PC-3 (cell line): ENCODE data around the gene VASH1. TPM values are rescaled to one million over a fixed set of nuclear protein-coding genes. Genes with fewer than 3 reads are reported as not detected.
"Not testable (repeated sequence)": the region's sequence is repeated elsewhere in the genome, so short reads cannot be mapped to it uniquely, and the experiment has no call there.

Source experiments
- ATAC-seq: fragments of 200-7000 bp; cut with Tn5 transposase; 2 replicates; pipeline ENCODE4 v1.9.1; 2020; ENCODE audit warnings: mild to moderate bottlenecking, moderate library complexity
- BruUV-seq: library from RNA; stranded (reverse); fragments of 400-500 nt; replicated peaks from 2 replicates; lab custom pipeline; 2021; lab: Mats Ljungman, UMichigan
- CTCF ChIA-PET: fragments of 300-600 bp; sonication (Branson Sonifier 250); formaldehyde crosslinking; loops from one replicate; lab custom pipeline; 2022; ENCODE audit warnings: antibody characterized with exemption; lab: Charles Lee
- POLR2A ChIA-PET: fragments of 300-600 bp; sonication (Branson Sonifier 250); formaldehyde crosslinking; loops from one replicate; lab custom pipeline; 2022; ENCODE audit warnings: antibody characterized with exemption; ENCODE audit not compliant: unreplicated experiment; lab: Charles Lee
- DNase-seq: peaks from one replicate; pipeline ENCODE4 v3.0.0-alpha.2; 2015
- H2AFZ ChIP-seq: fragments of 300-600 bp; sonication (generic); 2 replicates; pipeline ENCODE4 v1.6.0; 2016; ENCODE audit warnings: antibody characterized with exemption, low read length
- H3F3A ChIP-seq: fragments of 300-600 bp; sonication (generic); one replicate; pipeline ENCODE4 v1.6.0; 2017; ENCODE audit warnings: antibody characterized with exemption, low read length, control low read depth, mild to moderate bottlenecking; ENCODE audit not compliant: unreplicated experiment
- H3K27ac ChIP-seq: fragments of 300-600 bp; sonication (generic); 2 replicates; pipeline ENCODE4 v1.5.1; 2016; ENCODE audit warnings: mild to moderate bottlenecking, low read length
- H3K27me3 ChIP-seq: fragments of 300-600 bp; sonication (generic); 2 replicates; pipeline ENCODE4 v1.6.1; 2016; ENCODE audit warnings: low read length, mixed read lengths
- H3K36me3 ChIP-seq: fragments of 300-600 bp; sonication (generic); 2 replicates; pipeline ENCODE4 v1.6.1; 2016; ENCODE audit warnings: low read depth, mixed run types, low read length, mixed read lengths
- H3K4me1 ChIP-seq: fragments of 300-600 bp; sonication (generic); 2 replicates; pipeline ENCODE4 v1.5.1; 2016; ENCODE audit warnings: low read length; ENCODE audit not compliant: insufficient read depth
- H3K4me2 ChIP-seq: fragments of 300-600 bp; sonication (generic); 2 replicates; pipeline ENCODE4 v1.6.0; 2016; ENCODE audit warnings: low read length
- H3K4me3 ChIP-seq: fragments of 300-600 bp; sonication (generic); 2 replicates; pipeline ENCODE4 v1.5.1; 2016; ENCODE audit warnings: mild to moderate bottlenecking, low read length, mixed read lengths
- H3K79me2 ChIP-seq: fragments of 300-600 bp; sonication (generic); 2 replicates; pipeline ENCODE4 v1.6.1; 2017; ENCODE audit warnings: low read length, mixed read lengths
- H3K9ac ChIP-seq: fragments of 300-600 bp; sonication (generic); 2 replicates; pipeline ENCODE4 v1.6.0; 2016; ENCODE audit warnings: mild to moderate bottlenecking, low read length
- H3K9me2 ChIP-seq: fragments of 300-600 bp; sonication (generic); replicated peaks from 2 replicates; pipeline ENCODE4 v1.6.1; 2016; ENCODE audit warnings: mixed run types, low read length, mixed read lengths
- H3K9me3 ChIP-seq: fragments of 300-600 bp; sonication (generic); 2 replicates; pipeline ENCODE4 v1.6.1; 2016; ENCODE audit warnings: low read length, mixed read lengths
- H4K20me1 ChIP-seq: fragments of 300-600 bp; sonication (generic); 2 replicates; pipeline ENCODE4 v1.6.1; 2016; ENCODE audit warnings: low read length, mixed read lengths
- EZH2 ChIP-seq: fragments of 300-600 bp; sonication (generic); IDR thresholded peaks from one replicate; pipeline ENCODE4 v1.6.1; 2017; ENCODE audit warnings: antibody characterized with exemption, mild to moderate bottlenecking, low read length; ENCODE audit not compliant: unreplicated experiment
- EZH2phosphoT487 ChIP-seq: fragments of 300-600 bp; sonication (generic); IDR thresholded peaks from 2 replicates; pipeline ENCODE4 v1.6.1; 2018; ENCODE audit warnings: mild to moderate bottlenecking, antibody characterized with exemption, low read length, borderline replicate concordance
- intact Hi-C: fragments of 100-400 bp; cut with micrococcal nuclease; formaldehyde crosslinking; loops from 2 replicates; pipeline ENCODE4 v1.9.0; 2023
- total RNA-seq: library from RNA; depleted of rRNA; stranded (reverse); fragments of >200 nt; gene quantifications from 2 replicates; pipeline ENCODE4 v1.2.3, GENCODE V29; 2014
- TF ChIP-seq, protein P1 (sequence below): fragments of 300-600 bp; sonication (generic); conservative IDR thresholded peaks from 2 replicates; pipeline ENCODE4 v1.5.1; 2017; ENCODE audit warnings: antibody characterized with exemption, low read depth, mild to moderate bottlenecking, low read length

Gene VASH1
- total RNA-seq, 1 experiment from 2014 or later, result 1.8 TPM

GRCh38 chr14:76727901-76728300, 33.4 kb upstream of the VASH1 start:
- no peaks in the 10 kb centered on the region for H3K9me3 ChIP-seq
- no peaks in the 10 kb centered on the region for H3K9me2 ChIP-seq
- TF ChIP-seq EZH2 (no peak), EZH2phosphoT487 (no peak)
- TF ChIP-seq, protein P1, sequence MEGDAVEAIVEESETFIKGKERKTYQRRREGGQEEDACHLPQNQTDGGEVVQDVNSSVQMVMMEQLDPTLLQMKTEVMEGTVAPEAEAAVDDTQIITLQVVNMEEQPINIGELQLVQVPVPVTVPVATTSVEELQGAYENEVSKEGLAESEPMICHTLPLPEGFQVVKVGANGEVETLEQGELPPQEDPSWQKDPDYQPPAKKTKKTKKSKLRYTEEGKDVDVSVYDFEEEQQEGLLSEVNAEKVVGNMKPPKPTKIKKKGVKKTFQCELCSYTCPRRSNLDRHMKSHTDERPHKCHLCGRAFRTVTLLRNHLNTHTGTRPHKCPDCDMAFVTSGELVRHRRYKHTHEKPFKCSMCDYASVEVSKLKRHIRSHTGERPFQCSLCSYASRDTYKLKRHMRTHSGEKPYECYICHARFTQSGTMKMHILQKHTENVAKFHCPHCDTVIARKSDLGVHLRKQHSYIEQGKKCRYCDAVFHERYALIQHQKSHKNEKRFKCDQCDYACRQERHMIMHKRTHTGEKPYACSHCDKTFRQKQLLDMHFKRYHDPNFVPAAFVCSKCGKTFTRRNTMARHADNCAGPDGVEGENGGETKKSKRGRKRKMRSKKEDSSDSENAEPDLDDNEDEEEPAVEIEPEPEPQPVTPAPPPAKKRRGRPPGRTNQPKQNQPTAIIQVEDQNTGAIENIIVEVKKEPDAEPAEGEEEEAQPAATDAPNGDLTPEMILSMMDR, result no peak
- no peaks in the 10 kb centered on the region for H4K20me1 ChIP-seq
- H3K4me2 ChIP-seq, result no peak overlapping the region
- H3F3A ChIP-seq, result no peaks in the 10 kb centered on the region
- POLR2A ChIA-PET, result no interaction called here
- intact Hi-C loops, result no loop called here
- no peaks in the 10 kb centered on the region for H3K79me2 ChIP-seq
- H3K9ac ChIP-seq, result no peak overlapping the region
- no TSS peak for BruUV-seq
- H3K27ac ChIP-seq, result no peak overlapping the region
- CTCF ChIA-PET, result no interaction called here
- DNase-seq, result no peak
- peaks cover 70% of the 10 kb centered on the region for H3K27me3 ChIP-seq
- no peaks in the 10 kb centered on the region for H3K4me1 ChIP-seq
- no peak overlapping the region for H2AFZ ChIP-seq
- H3K36me3 ChIP-seq, result no peaks in the 10 kb centered on the region
- no peak for ATAC-seq
- no peak overlapping the region for H3K4me3 ChIP-seq

- Histone ChIP-seq H3K9me2 (no peaks in the 10 kb centered on the region), H3K4me3 (no peak overlapping the region), H3K36me3 (no peaks in the 10 kb centered on the region), H3K9ac (no peak overlapping the region), H2AFZ (no peak overlapping the region), H3K4me1 (no peaks in the 10 kb centered on the region), H3K9me3 (no peaks in the 10 kb centered on the region), H3K27me3 (peaks cover 56% of the 10 kb centered on the region), H3K27ac (no peak overlapping the region), H3F3A (no peaks in the 10 kb centered on the region), H4K20me1 (no peaks in the 10 kb centered on the region), H3K4me2 (no peak overlapping the region), H3K79me2 (no peaks in the 10 kb centered on the region)
- ChIA-PET POLR2A (no interaction called here), CTCF (no interaction called here)
- no peak for ATAC-seq
- intact Hi-C loops, result no loop called here
- TF ChIP-seq EZH2 (no peak), EZH2phosphoT487 (no peak)
- TF ChIP-seq, protein P1, result no peak
- DNase-seq, result no peak
- BruUV-seq, result no TSS peak
Measured at GRCh38 chr14:76729258-76729657, 32.0 kb upstream of the VASH1 start.

DNA sequence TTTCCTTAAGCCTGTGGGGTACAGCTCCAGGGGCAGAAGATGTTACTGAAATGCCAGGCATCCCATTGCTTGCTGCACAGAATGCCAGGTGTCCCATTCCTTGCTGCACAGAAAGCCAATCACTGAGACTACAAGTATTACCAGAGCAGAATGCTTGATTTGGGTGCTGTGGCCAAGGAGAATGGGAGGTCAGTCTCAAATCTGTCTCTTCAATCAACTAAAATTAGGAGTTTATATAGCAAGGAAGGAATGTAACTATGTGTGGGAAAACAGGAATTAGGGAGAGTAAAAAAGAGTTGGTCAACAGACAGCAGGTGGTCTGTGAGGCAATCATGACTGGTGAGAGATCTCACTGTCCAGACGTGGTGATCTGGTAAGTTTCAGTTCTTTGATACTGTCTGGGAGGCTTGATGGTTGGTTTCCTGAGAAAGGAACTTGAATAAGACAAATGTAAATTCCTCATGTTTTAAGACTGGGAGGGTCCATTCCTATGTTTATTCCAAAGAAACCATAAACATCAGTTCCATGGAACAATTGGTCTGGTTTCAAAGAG, 31.2 kb upstream of the VASH1 start:
- no peaks in the 10 kb centered on the region for H3F3A ChIP-seq
- TF ChIP-seq EZH2phosphoT487 (no peak), EZH2 (no peak)
- TF ChIP-seq, protein P1, result no peak
- peaks cover 49% of the 10 kb centered on the region for H3K27me3 ChIP-seq
- H2AFZ ChIP-seq, result no peak overlapping the region
- H3K4me3 ChIP-seq, result no peak overlapping the region
- POLR2A ChIA-PET, result no interaction called here
- intact Hi-C loops, result no loop called here
- no peaks in the 10 kb centered on the region for H3K79me2 ChIP-seq
- no peaks in the 10 kb centered on the region for H3K9me3 ChIP-seq
- CTCF ChIA-PET, result no interaction called here
- no peak for ATAC-seq
- no peak overlapping the region for H3K9ac ChIP-seq
- no peak for DNase-seq
- BruUV-seq, result no TSS peak
- no peaks in the 10 kb centered on the region for H3K9me2 ChIP-seq
- H3K36me3 ChIP-seq, result no peaks in the 10 kb centered on the region
- H3K4me2 ChIP-seq, result no peak overlapping the region
- H3K4me1 ChIP-seq, result no peaks in the 10 kb centered on the region
- no peaks in the 10 kb centered on the region for H4K20me1 ChIP-seq
- no peak overlapping the region for H3K27ac ChIP-seq

GRCh38 chr14:76734501-76734900, 26.8 kb upstream of the VASH1 start:
- CTCF ChIA-PET, H3K4me2 ChIP-seq, DNase-seq, H3K4me1 ChIP-seq, BruUV-seq, H3K9ac ChIP-seq, H3K36me3 ChIP-seq, H3F3A ChIP-seq, H3K9me2 ChIP-seq, H3K27ac ChIP-seq, ATAC-seq, POLR2A ChIA-PET, H3K4me3 ChIP-seq, intact Hi-C loops, H4K20me1 ChIP-seq, H3K79me2 ChIP-seq, H3K9me3 ChIP-seq, H2AFZ ChIP-seq: not testable (repeated sequence)
- H3K27me3 ChIP-seq, result peaks cover 16% of the 10 kb centered on the region
